HG03354 (cell line): ENCODE results near the gene EXOC3L1.

Experiments
- ATAC-seq: cut with Tn5 transposase; IDR thresholded peaks from one replicate; pipeline ENCODE4 v1.9.1; 2021; ENCODE audit warnings: mild to moderate bottlenecking; ENCODE audit not compliant: unreplicated experiment, poor library complexity, severe bottlenecking

EXOC3L1 gene

DNA sequence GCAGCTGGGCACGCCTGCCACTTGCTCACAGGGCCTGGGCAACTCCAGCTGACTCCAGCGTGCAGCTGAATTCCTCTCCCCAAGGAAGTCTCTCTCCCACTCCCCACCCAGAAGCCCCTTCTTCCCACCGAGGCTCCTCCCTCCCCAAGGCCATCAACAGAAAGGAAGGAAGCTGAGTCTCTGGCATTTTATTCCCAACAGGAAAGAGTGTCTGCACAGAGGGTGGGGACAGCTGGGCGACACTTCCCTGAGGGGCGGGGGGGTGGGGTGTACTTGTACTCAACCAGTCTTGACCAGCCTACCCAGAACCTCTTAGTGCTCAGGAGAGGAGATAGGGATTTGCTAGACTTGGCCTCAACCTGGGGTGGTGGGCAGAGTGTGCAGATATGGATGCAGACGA is at the start of gene EXOC3L1:
Gene EXOC3L1 (minus strand): TSS at position 96 of the 400 bp plus-strand sequence. CDS start 460 bp downstream, outside the sequence.
- no peak for ATAC-seq

GRCh38 chr16:67238806-67239470 is 49.0 kb upstream of the EXOC3L1 start:
- no peak for ATAC-seq

- ATAC-seq: no peak
Observed at GRCh38 chr16:67238278-67238575, 48.3 kb upstream of the EXOC3L1 start.

- no peak for ATAC-seq
Observed at GRCh38 chr16:67237396-67238277, 47.7 kb upstream of the EXOC3L1 start.

DNA sequence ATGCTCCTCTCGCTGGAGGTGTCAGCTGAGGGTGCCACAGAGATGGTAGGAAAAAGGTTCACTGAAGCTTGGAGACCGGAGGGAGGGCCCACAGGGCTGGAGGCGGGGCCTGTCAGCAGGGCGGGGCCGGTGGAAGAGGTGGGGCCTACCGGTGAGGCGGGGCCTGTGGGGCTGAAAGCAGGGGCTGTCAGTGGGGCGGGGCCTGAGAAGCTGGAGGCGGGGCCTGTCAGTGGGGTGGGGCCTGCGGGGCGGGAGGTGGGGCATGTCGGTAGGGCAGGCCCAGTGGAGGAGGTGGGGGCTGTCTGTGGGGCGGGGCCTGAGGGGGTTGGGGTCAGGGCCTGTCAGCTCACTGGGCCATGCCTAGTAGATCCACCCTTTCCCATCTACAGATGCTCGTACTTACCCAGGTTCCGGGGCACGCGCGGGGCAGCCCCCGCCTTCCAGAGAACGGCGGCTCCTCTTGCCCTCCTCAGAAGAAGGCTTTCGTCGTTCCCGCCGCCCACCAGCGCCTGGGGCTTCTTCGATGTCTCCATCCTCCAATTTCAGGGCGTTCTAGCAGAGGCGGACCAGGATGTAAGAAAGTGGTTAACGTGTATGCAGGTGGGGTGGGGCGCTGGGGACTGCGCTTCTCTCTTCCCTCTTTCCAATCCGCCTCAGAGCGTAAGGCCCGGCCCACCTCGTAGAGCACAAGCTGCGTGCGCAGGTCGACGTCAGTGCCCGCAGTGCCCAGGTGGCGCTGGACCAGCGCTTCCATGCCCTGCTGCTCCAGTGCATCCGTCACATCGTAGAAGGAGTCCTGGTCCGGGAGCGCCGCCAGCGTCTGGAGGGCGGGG is 46.8 kb upstream of the EXOC3L1 start:
- ATAC-seq: no peak

DNA sequence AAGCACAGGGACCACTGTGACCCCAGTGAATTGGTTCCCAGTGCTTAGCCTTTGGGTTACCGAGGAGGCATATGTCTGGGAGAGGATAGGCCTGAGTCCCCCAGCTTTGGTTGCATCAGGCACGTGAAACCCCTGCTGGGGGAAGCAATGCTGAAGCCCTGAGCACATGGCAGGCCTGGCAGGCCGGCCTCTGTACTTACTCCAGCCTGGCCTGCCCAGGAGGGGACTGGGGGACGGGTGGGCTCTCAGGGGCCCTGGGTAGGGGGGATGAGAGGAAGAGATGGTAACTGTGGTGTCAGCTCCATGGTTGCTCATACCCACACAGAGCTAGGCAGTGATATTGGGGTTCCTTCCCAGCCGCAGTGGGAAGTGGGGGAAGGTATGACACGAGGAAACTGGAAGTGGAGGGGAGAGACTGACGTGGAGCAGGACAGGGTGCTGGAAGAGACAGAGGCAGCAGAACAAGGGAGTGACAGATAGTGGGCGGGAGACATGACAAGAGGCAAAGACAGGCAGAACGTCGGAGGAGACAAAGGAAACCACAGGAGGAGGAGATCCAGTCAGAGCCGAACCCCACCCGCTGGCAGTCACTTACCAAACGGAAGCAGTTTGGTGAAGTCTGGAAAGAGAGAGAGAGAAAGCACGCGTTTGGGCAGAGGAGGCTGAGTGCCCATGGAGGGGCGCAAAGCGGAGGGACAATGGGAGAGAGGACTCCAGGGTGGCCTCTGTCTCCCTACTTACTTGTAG is 46.1 kb upstream of the EXOC3L1 start:
- no peak for ATAC-seq

GRCh38 chr16:67234180-67234597 is 44.3 kb upstream of the EXOC3L1 start:
- ATAC-seq: no peak

DNA sequence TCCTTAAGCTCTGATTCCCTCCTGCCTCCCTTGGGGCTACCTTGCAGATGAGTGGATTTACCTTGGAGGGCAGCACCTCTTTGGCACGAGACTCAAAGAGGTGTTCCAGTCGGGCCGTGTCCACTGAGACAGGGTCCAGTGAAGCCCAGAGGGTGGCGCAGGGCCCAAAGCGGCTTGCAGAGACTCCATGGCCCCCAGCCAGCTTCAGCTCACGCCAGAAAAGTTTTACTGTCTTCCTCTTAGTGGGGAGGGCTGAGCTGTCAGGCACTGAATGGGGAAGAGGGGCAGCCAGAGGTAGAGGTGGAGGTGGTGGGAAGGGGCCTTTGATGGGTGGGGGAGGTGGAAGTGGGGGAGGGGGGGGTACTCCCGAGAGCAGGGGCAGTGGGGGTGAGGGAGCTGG is 43.7 kb upstream of the EXOC3L1 start:
- no peak for ATAC-seq

DNA sequence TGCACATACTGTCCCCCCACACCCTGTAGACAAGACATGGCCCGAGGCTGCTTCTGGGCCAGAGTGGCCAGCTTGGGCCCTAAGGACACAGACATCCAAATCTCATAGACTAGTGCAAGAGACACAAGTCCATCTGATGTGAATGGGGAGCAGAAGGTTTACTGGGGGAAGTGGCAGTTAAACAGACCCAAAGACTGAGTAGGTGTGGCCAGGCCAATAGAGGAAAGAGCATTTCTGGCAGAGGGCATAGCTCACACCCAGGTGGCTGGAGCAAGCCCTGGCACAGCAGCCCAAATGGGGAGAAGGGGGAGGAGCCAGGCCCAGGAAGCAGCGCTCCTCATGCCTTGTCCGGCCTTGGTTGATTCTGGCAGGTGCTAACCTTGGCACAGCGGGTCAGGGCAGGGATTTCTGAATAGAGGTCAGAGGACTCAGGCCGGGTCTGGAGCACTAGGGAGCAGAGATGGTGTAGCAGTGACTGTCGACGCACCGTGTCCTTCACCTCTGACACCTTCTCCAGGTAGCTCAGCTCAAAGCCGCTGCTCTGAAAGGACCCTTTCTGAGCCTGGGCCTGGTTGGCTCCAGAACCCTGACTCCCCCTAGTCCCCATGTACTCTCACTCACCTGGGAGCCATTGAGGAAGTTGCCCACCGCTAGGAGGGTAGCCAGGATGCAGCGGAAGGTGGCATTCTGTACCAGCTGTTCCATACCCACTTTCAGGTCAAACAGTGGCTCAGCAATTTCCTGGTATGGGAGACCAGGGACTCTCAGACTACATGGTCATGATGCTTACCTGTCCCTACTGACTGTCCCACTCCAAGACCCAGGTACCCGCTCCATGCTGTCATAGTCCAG is 41.1 kb upstream of the EXOC3L1 start:
- ATAC-seq: no peak

GRCh38 chr16:67229906-67230808 is 40.2 kb upstream of the EXOC3L1 start:
- ATAC-seq: no peak

DNA sequence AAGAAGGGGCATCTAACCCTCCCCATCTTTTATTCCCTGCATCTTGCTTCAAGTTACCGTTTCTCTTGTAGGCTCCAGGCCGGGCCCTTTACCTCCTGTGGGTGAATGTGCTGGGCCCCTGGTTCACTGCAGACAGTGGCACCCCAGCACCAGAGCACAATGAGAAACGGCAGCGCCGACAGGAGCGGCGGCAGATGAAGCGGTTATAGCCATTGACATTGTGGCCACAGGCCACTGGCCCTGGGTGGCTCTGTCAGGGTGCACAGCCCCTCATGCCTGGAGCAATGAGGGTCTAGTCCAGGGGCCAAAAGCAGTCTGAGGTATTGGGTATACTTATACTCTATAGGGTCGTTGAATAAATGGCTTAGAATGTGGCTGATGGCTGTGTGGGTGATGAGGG is 39.0 kb upstream of the EXOC3L1 start:
- ATAC-seq: no peak

GRCh38 chr16:67228034-67228785 is 38.3 kb upstream of the EXOC3L1 start:
- ATAC-seq: no peak

DNA sequence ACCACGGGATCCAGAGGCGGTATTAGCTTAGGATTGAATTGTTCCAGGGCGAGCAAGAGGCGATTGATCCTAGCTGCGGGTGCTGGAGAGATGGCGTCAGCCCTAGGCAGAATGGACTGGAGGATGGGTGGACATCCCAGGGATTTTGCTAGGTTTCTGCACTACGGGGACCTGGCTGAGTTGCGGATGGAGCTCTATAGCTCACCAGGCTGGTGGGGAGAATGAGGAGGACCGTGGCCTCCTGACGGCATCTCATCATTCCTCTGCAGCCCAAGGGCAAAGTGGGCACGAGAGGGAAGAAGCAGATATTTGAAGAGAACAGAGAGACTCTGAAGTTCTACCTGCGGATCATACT is 37.6 kb upstream of the EXOC3L1 start:
- ATAC-seq: no peak

DNA sequence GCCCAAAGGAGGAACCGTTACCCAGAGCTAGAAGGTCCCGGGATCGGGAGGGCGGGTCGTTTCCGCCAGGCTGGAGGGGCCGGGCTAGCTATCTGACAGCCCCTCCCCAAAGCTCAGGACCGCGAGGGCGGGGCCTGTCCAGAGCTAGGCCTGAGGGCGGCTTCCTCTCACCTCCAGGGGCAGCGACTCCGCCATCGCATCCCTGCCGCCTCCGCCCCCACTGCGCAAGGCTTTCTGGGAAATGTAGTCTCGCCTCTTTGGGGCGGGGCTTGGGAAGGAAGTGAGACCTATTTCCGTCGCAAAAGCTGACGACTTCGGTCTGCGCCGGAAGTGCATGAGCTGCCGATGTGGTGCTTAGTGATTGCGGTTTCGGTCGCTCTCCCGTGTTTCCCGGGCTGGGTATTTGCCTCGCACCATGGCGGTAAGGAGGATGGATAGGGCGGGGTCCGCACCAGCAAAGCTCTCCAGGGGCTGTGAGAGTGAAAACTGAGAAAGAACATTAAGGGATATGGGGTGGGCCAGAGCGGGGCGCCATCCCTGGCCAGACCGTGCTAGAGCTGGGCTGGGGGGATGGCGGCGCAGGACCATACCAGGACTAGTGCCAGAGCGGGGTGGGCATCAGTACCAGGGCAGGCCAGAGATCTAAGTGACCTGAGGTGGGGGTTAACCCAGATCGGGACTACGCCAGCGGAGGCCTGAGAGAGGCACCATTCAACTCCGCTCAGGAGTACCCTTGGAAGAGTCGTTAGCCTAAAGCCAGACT is 37.0 kb upstream of the EXOC3L1 start, which contains the start of gene TMEM208:
Gene TMEM208 (plus strand): TSS at position 327 of the 763 bp plus-strand sequence. CDS start 89 bp downstream, at position 416.
- peak; percentile 94 for ATAC-seq

DNA sequence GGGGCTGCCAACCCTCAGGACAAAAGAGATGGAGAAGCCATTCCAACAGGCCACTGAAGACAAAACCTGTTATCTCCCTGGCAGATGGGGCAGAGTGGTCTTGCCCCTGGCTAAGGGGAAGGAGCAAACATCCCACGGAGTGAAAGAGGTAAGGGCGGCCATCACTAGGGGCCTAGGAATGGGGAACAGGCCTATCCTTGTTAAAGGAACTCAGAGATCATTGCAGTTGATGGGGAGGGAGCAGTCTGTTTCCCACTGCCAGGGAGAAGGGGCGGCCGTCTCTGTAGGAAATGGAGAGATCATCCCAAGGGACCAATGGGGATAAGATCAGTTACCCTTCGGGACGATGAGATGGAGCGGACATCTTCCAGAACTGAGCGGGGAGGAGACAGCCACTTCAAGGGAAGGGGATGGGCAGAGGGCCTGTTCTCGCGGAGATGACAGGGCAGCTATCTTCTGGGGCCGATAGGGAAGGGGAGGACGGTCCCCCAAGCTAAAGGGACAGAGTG is 36.4 kb upstream of the EXOC3L1 start:
- ATAC-seq: no peak

DNA sequence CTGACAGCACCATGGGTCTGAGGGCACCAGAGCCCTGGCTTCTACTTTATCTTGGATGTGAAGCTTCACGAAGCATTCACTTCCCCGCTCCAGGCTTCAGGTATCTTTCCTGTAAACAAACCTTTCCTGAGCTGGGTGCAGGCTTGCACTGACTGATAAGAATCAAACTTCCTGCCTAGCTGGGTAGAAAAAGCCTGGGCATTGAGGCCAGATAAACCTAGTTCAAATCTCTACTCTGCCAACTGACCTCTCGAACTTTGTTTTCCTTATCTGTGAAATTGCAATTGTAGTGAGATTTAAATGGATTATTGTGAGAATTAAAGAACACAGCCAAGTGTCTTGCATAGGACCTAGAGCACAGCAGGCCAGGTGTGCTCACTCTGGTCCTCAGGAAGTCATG is 34.1 kb upstream of the EXOC3L1 start:
- ATAC-seq: no peak
